GM18508 (cell line): ENCODE data around the gene NRL.
A peak's percentile ranks its signal among the peaks of the same experiment; 100 is the strongest.

ENCODE experiments used
- ATAC-seq: cut with Tn5 transposase; IDR thresholded peaks from one replicate; pipeline ENCODE4 v1.9.1; 2021; ENCODE audit warnings: moderate number of reproducible peaks; ENCODE audit not compliant: insufficient read depth, unreplicated experiment

Gene NRL

GRCh38 chr14:24145219-24145618 lies 30.5 kb upstream of the NRL start:
- no peak for ATAC-seq

GRCh38 chr14:24144451-24144850 lies 29.7 kb upstream of the NRL start:
- no peak for ATAC-seq

- no peak for ATAC-seq
Measured at GRCh38 chr14:24143511-24143910, 28.8 kb upstream of the NRL start.

- peak; percentile 74 for ATAC-seq
Measured at GRCh38 chr14:24141097-24141880, 26.5 kb upstream of the NRL start, which contains the start of gene EMC9. EMC9 (minus strand) TSS chr14:24141591; CDS start chr14:24141304, 287 bp downstream.

DNA sequence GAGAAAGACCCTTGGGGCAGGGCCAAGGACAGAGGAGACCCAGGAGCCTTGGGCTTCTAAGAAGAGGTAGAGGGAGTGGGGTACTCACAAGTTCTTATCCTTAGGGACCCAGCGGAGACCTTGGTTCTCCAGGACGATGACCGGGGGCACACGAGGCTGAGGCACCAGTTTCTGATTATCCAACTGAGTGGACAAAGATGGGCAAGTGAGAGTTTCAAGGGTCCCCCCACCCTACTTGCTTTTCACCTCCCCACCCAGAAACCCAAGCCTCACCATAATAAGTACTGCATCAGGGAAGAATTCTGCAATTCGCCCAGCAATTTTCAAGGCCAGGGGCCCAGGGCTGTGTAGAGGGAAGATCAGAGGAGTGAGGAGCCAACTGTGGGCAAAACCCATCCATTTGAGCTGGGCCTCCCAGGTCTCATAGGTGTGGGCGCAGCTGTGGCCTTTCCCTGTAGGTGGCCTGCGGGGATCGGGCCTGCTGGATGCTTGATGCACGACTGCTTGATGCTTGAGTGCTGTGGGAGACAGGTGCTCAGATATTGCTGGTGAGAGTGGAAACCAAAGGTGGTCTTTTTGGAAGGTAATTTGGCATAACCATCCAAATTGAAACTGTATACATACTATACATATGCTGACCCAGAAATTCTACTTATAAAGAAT lies 24.7 kb upstream of the NRL start:
- ATAC-seq: no peak

GRCh38 chr14:24138396-24139271 lies 23.9 kb upstream of the NRL start:
- ATAC-seq: no peak

DNA sequence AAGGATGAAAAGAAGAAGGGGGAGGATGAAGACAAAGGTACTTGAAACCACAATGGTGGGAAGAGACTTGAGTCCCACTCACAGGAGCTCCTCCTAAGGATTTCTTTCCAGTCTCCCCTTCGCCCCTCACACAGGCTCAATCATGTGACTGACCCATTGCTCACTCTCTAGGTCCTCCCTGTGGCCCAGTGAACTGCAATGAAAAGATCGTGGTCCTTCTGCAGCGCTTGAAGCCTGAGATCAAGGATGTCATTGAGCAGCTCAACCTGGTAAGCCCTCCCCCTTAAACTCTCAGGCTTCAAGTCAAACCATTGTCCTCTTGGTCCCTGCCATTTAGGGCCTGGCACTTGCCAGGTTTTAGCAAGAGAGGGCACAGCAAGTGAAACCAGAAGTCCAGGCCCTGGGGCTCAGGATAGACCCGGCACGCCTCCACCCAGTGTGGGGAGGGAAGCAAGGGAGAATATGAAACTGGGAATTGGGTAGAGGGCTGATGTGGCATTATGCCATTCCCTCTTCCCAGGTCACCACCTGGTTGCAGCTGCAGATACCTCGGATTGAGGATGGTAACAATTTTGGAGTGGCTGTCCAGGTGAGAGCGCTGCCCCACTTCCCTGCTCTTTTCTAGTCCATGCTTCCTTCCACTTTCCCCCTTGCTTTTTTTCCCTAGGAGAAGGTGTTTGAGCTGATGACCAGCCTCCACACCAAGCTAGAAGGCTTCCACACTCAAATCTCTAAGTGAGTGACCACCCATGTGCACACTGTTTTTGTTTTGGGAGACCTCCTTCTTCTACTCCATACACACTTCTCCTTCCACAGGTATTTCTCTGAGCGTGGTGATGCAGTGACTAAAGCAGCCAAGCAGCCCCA lies 23.0 kb upstream of the NRL start:
- ATAC-seq: no peak

GRCh38 chr14:24136684-24137528 lies 22.2 kb upstream of the NRL start:
- ATAC-seq: no peak

DNA sequence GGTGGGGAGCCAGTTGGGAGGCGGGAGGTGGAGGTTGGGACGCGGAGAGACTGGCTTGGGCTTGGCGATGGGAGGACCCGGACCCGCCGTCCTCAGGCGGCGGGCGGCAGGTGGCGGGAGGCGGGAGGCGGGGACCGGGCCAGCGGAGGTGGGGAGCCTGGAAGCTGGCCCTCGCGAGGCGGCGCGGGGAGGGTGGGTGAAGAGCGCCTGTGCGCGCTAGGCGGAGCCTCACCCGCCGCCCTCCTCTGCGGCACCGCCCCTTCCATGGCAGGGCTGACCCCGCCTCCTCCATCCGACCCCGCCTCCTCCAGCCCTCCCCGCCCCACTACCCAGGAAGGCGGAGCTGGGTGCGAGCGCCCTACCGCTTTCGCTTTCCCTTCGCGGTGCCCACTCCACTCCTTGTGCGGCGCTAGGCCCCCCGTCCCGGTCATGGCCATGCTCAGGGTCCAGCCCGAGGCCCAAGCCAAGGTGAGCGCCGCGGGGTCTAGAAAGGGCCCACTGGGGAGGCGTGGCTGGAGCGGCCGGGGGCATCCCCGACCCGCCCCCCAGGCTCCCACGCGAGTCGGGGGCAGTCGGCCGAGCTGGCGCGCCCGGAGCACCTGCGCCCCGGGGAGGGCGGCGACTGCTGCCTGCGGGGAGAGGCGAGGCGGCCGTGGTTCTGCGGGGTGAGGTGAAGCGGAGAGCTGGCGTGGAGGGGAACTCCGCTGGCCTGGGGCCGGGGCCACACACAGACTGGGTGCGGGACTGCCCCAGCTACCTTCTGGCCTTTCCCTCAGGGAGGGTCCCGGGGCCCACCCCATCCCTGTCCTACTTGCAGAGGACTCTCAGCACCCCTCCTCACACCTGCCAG lies 21.3 kb upstream of the NRL start, which contains the start of gene PSME1:
Gene PSME1, plus strand, starts transcription at position 361 of the 850 bp plus-strand sequence. Its CDS starts 69 bp downstream, at position 430.
- no peak for ATAC-seq

- ATAC-seq: no peak
Measured at GRCh38 chr14:24135584-24135833, 20.8 kb upstream of the NRL start.

DNA sequence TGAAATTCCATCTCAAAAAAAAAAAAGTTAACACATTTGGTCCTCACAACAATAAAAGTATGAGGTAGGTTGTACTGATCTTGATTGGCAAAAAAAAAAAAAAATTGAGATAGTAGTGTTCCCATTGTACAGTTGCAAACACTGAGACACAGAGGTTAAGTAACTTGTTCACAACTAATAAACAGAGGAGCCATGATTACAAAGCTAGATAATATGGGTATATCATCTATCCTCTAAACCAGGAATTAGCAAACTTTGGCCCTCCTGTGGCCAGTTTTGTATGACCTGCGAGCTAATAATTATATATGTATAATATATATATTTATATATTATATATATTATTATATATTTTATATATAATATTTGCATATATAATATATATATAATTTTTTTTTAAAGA lies 19.0 kb upstream of the NRL start:
- no peak for ATAC-seq

DNA sequence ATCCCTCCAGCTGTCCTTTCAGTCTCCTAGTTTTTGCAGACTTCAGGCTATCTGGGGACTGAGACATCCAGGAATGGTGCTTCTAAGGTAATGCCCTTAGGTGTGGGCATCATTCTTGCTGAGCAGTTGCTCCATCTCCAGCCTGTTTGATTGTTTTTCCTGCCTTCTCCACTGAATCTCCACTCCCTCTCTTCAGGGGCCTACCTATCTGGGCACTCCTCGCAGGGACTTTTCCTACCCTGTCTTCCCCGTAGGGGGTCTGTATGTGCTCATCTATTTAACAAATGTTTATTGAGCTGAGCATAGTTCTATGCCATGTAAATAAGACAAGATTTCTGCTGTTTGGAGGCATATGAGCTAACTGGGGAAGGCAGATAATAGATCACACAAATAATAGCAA lies 18.2 kb upstream of the NRL start:
- ATAC-seq: no peak

DNA sequence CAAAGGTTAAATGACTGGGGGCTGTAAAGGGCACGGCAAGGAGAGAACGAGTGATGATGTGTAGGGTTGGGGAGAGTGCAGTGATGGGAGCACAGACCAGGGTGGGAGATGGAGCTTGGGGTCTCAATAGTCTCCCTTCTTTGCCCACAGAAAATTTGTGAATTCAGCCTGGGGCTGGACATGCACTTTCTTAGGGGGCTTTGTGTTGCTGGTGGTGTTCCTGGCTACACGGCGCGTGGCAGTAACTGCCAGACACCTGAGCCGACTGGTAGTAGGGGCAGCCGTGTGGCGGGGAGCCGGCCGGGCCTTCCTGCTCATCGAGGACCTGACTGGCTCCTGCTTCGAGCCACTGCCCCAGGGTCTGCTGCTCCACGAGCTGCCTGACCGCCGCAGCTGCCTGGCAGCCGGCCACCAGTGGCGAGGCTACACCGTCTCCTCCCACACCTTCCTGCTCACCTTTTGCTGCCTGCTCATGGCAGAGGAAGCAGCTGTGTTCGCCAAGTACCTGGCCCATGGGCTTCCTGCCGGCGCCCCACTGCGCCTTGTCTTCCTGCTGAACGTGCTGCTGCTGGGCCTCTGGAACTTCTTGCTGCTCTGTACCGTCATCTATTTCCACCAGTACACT lies 17.4 kb upstream of the NRL start:
- no peak for ATAC-seq

DNA sequence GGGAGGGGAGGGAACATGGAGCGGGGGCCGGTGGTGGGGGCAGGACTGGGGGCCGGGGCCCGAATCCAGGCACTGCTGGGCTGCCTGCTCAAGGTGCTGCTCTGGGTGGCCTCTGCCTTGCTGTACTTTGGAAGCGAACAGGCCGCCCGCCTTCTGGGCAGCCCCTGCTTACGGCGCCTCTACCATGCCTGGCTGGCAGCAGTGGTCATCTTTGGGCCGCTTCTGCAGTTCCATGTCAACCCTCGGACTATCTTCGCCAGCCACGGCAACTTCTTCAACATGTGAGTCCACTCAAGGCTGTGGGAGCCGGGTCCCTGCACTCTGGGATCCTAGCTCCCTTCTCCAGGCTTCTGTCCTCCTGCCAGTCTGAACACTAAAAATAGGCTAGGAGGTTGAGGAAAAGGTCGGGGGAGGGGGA lies 16.8 kb upstream of the NRL start:
- no peak for ATAC-seq

DNA sequence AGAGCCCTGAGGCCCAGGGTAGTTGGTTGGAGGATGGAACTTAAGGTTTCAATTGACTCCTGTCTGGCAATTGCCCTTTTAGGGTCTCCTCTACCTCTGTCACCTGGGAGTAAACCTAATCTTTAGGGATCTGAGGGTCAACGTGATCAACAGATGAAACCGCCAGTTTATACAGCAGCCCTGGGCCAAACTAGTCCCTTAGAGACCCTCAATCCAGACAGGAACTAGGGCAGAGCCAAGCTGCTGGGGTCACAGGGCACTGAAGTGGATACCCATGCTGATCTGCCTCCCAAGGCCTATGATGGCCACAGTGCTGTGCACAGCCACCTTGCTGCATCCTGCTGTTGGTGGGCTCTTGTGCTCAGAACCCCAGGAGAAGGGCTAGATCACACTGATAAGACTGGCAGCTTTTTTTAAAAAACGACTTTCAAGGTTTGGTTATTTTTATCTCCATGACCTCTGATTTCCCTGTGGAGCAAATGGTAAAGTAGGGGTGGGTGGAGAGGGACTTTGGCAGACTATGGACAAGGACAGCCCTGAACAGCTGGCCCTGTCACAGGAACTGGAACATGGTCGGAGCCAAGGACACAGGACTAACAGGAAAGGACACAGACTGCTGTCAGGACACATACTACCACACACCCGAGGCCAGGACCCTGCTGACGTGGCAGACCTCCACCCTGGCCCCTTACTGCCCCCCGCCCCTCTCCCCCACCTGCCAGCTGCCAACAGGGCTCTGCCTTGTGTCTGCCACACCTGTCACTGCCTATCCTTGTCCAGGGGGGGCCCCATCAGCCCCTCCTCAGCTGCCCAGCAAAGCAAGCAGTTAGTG lies 16.2 kb upstream of the NRL start:
- ATAC-seq: no peak

DNA sequence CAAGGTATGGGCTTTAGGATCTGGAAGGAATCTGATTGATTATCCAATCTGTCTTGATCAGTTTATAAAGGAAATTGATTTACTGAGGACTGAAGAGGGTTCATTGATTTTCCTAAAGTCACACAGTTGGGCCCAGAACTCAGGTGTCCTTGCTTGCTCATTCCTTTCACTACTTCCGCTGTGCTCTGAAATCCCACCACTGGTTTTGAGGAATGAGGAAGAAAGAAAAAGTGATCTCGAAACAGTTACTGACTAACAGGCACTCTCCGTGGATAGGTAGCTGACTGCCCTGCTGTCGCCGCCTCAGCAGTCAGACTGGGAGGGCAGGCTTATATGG lies 15.6 kb upstream of the NRL start, which contains the start of gene FITM1:
Gene FITM1, plus strand, starts transcription at position 280 of the 337 bp plus-strand sequence. CDS start 905 bp downstream, outside the sequence.
- ATAC-seq: no peak

- no peak for ATAC-seq
Measured at GRCh38 chr14:24129410-24129998, 14.8 kb upstream of the NRL start.
